Neural progenitor cell (in vitro differentiated cells): Measurements from ENCODE around the gene P2RX1. TPM values are rescaled to one million over a fixed set of nuclear protein-coding genes. Genes with fewer than 3 reads are reported as not detected.
A peak's percentile ranks its signal among the peaks of the same experiment; 100 is the strongest.

ENCODE experiments used
- DNase-seq: peaks from one replicate; pipeline ENCODE4 v3.0.0-alpha.2; 2016; ENCODE audit warnings: low spot score
- H2AFZ ChIP-seq: fragments of 200-600 bp; sonication (generic); replicated peaks from 2 replicates; pipeline ENCODE4 v1.6.1; 2016; ENCODE audit warnings: antibody characterized with exemption
- H3F3A ChIP-seq: fragments of 200-600 bp; sonication (generic); 2 replicates; pipeline ENCODE4 v1.6.1; 2016; ENCODE audit warnings: antibody characterized with exemption, low read depth
- H3K27ac ChIP-seq: fragments of 200-600 bp; sonication (generic); 2 replicates; pipeline ENCODE4 v1.5.1; 2016; ENCODE audit warnings: mild to moderate bottlenecking
- H3K27me3 ChIP-seq: fragments of 200-600 bp; sonication (generic); 2 replicates; pipeline ENCODE4 v1.6.1; 2016; ENCODE audit warnings: mild to moderate bottlenecking, moderate library complexity
- H3K36me3 ChIP-seq: fragments of 200-600 bp; sonication (generic); 2 replicates; pipeline ENCODE4 v1.5.1; 2016
- H3K4me1 ChIP-seq: fragments of 200-600 bp; sonication (generic); 2 replicates; pipeline ENCODE4 v1.6.1; 2016; ENCODE audit warnings: mixed run types
- H3K4me2 ChIP-seq: fragments of 200-600 bp; sonication (generic); 2 replicates; pipeline ENCODE4 v1.6.1; 2016
- H3K4me3 ChIP-seq: fragments of 200-600 bp; sonication (generic); 2 replicates; pipeline ENCODE4 v1.5.1; 2016
- H3K79me2 ChIP-seq: fragments of 200-600 bp; sonication (generic); 2 replicates; pipeline ENCODE4 v1.6.1; 2016; ENCODE audit warnings: low read depth
- H3K9ac ChIP-seq: fragments of 200-600 bp; sonication (generic); 2 replicates; pipeline ENCODE4 v1.6.1; 2016
- H3K9me3 ChIP-seq: fragments of 200-600 bp; sonication (generic); 2 replicates; pipeline ENCODE4 v1.5.1; 2016; ENCODE audit warnings: low read depth
- H4K20me1 ChIP-seq: fragments of 200-600 bp; sonication (generic); 2 replicates; pipeline ENCODE4 v1.6.1; 2016; ENCODE audit warnings: low read depth
- H3K27ac Mint-ChIP-seq: 3 replicates; pipeline ENCODE4 v1.8.0; 2021; ENCODE audit warnings: mixed read lengths
- H3K27me3 Mint-ChIP-seq: 2 replicates; pipeline ENCODE4 v1.8.0; 2022; ENCODE audit warnings: low read depth, mild to moderate bottlenecking, inconsistent platforms, moderate library complexity, mixed read lengths; ENCODE audit not compliant: insufficient read depth
- H3K36me3 Mint-ChIP-seq: 3 replicates; pipeline ENCODE4 v1.8.0; 2021; ENCODE audit warnings: mixed read lengths
- H3K4me1 Mint-ChIP-seq: 3 replicates; pipeline ENCODE4 v1.8.0; 2021; ENCODE audit warnings: mixed read lengths
- H3K4me3 Mint-ChIP-seq: 3 replicates; pipeline ENCODE4 v1.8.0; 2021; ENCODE audit warnings: mild to moderate bottlenecking, moderate library complexity, mixed read lengths
- H3K9me3 Mint-ChIP-seq: 3 replicates; pipeline ENCODE4 v1.8.0; 2020; ENCODE audit warnings: mixed read lengths
- EZH2 ChIP-seq: fragments of 200-600 bp; sonication (generic); IDR thresholded peaks from 2 replicates; pipeline ENCODE4 v1.6.1; 2017; ENCODE audit warnings: antibody characterized with exemption, mild to moderate bottlenecking, moderate library complexity
- EZH2phosphoT487 ChIP-seq: fragments of 200-600 bp; sonication (generic); IDR thresholded peaks from 2 replicates; pipeline ENCODE4 v1.6.1; 2017; ENCODE audit warnings: antibody characterized with exemption
- total RNA-seq: library from RNA; depleted of rRNA; stranded (reverse); fragments of >200 nt; gene quantifications from 2 replicates; pipeline ENCODE4 v1.2.3, GENCODE V29; 2015; ENCODE audit warnings: low replicate concordance
- TF ChIP-seq, protein P1 (sequence below): fragments of 200-600 bp; sonication (generic); IDR thresholded peaks from 2 replicates; pipeline ENCODE4 v1.5.1; 2017; ENCODE audit warnings: antibody characterized with exemption, mild to moderate bottlenecking

P2RX1 gene
- total RNA-seq, 1 donor from 2014 or later = not detected

DNA sequence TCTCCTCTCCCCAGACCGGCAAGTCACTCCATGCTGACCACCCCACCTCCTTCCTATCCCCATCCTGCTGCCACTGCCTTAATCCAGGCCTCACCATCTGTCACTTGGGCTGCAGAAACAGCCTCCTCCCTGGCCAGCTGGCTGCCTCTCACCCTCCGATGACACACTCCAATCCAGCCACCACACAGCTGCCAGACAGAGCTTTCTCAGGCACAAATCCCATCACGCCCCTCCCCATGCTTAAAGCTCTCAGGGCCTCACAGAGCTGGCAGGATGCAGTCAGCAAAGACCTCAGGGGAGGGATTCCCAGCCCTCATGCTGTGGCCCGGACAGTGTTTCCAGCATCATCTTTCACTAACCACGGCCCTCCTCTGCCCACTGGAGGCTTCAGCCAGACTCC is 37.1 kb downstream of the P2RX1 start:
- Histone ChIP-seq H3F3A (peaks cover 11% of the 10 kb centered on the region), H3K79me2 (no peaks in the 10 kb centered on the region), H3K27ac (no peak overlapping the region), H3K4me3 (no peak overlapping the region), H3K9me3 (no peaks in the 10 kb centered on the region), H3K36me3 (no peaks in the 10 kb centered on the region), H4K20me1 (peaks cover 4% of the 10 kb centered on the region), H3K9ac (no peak overlapping the region), H2AFZ (no peak overlapping the region), H3K4me2 (peak overlapping the region; percentile 39), H3K4me1 (peaks cover 16% of the 10 kb centered on the region), H3K27me3 (no peaks in the 10 kb centered on the region)
- H3K36me3 Mint-ChIP-seq = no peaks in the 10 kb centered on the region
- peaks cover 4% of the 10 kb centered on the region for H3K27me3 Mint-ChIP-seq
- H3K9me3 Mint-ChIP-seq = no peaks in the 10 kb centered on the region
- peaks cover 29% of the 10 kb centered on the region for H3K4me1 Mint-ChIP-seq
- H3K4me3 Mint-ChIP-seq = peak overlapping the region; percentile 42
- DNase-seq = peak; percentile 89
- peak overlapping the region; percentile 77 for H3K27ac Mint-ChIP-seq
- no peak for TF ChIP-seq EZH2phosphoT487

DNA sequence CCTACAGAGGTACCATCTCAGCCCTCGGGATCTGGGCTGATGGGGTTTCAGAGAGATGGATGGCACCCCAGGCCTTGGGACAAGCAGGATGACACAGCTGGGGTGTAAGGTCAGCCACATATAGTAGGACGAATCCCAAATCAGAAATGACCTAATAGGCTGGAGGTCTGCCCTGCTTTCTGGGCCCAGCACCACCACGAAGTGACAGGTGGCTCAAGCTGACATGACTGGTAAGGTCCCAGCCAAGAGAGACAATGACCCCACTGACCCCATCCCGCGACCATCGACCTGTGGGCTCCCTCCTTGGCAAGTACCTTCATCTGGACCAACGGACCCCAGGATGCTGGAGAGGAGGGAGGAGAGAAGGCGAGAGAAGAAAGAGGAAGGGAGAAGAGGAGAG is 39.0 kb downstream of the P2RX1 start:
- Mint-ChIP-seq H3K4me3 (no peak overlapping the region), H3K4me1 (peaks cover 29% of the 10 kb centered on the region), H3K27me3 (peaks cover 4% of the 10 kb centered on the region), H3K36me3 (peaks cover 4% of the 10 kb centered on the region), H3K9me3 (no peaks in the 10 kb centered on the region), H3K27ac (no peak overlapping the region)
- H3K36me3 ChIP-seq = no peaks in the 10 kb centered on the region
- DNase-seq = no peak
- H3K4me1 ChIP-seq = peaks cover 16% of the 10 kb centered on the region
- TF ChIP-seq EZH2phosphoT487 (no peak), EZH2 (no peak)
- TF ChIP-seq, protein P1, sequence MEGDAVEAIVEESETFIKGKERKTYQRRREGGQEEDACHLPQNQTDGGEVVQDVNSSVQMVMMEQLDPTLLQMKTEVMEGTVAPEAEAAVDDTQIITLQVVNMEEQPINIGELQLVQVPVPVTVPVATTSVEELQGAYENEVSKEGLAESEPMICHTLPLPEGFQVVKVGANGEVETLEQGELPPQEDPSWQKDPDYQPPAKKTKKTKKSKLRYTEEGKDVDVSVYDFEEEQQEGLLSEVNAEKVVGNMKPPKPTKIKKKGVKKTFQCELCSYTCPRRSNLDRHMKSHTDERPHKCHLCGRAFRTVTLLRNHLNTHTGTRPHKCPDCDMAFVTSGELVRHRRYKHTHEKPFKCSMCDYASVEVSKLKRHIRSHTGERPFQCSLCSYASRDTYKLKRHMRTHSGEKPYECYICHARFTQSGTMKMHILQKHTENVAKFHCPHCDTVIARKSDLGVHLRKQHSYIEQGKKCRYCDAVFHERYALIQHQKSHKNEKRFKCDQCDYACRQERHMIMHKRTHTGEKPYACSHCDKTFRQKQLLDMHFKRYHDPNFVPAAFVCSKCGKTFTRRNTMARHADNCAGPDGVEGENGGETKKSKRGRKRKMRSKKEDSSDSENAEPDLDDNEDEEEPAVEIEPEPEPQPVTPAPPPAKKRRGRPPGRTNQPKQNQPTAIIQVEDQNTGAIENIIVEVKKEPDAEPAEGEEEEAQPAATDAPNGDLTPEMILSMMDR = no peak
- H3K4me3 ChIP-seq = no peak overlapping the region
- H3F3A ChIP-seq = peaks cover 11% of the 10 kb centered on the region
- no peaks in the 10 kb centered on the region for H3K79me2 ChIP-seq
- no peaks in the 10 kb centered on the region for H3K9me3 ChIP-seq
- H3K27ac ChIP-seq = no peak overlapping the region
- no peak overlapping the region for H3K4me2 ChIP-seq
- H3K27me3 ChIP-seq = no peaks in the 10 kb centered on the region
- no peak overlapping the region for H3K9ac ChIP-seq
- H4K20me1 ChIP-seq = peaks cover 4% of the 10 kb centered on the region
- no peak overlapping the region for H2AFZ ChIP-seq

DNA sequence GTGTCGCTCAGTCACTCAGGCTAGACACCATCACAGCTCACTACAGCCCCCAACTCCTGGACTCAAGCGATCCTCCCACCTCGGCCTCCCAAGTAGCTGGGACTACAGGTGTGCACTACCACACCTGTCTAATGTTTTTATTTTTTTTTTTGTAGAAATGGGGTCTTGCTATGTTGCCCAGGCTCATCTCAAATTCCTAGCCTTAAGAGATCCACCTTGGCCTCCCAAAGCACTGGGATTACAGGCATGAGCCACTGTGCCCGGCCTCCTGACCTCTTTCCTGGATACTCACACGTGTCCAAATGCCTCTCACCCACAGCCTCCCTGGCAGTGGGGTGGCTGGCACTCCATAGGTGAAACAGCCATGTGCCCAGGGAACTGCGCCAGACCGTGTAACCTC is 40.9 kb downstream of the P2RX1 start:
- H3K27me3 ChIP-seq = no peaks in the 10 kb centered on the region
- no peak for DNase-seq

DNA sequence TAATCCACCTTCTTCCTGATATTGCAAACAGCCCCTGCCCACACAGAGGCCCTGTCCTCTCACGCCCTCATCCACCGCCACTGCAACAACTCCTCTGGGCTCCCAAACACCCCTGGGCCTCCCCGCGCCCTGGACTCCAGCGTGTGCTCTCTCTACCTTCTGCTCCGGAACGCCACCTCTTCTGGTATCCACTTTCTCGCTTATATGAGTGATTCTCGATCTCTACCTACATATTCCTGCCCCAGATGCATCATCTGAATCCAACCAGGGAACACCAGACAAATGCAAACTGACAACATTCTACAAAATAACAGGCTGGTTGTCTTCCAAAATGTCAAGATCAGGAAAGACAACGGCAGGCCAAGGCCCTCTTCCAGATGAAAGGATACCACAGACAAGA is 42.4 kb downstream of the P2RX1 start:
- Histone ChIP-seq H3F3A (peaks cover 1% of the 10 kb centered on the region), H3K27ac (no peak overlapping the region), H3K9me3 (no peaks in the 10 kb centered on the region), H3K4me1 (peaks cover under 1% of the 10 kb centered on the region), H2AFZ (no peak overlapping the region), H4K20me1 (peaks cover 1% of the 10 kb centered on the region), H3K9ac (no peak overlapping the region), H3K4me2 (no peak overlapping the region), H3K4me3 (no peak overlapping the region), H3K27me3 (no peaks in the 10 kb centered on the region), H3K79me2 (no peaks in the 10 kb centered on the region), H3K36me3 (no peaks in the 10 kb centered on the region)
- H3K4me1 Mint-ChIP-seq = peaks cover 12% of the 10 kb centered on the region
- no peak overlapping the region for H3K4me3 Mint-ChIP-seq
- DNase-seq = no peak
- TF ChIP-seq EZH2phosphoT487 (no peak), EZH2 (no peak)
- TF ChIP-seq, protein P1 = no peak
- H3K36me3 Mint-ChIP-seq = peaks cover 6% of the 10 kb centered on the region
- H3K9me3 Mint-ChIP-seq = no peaks in the 10 kb centered on the region
- no peak overlapping the region for H3K27ac Mint-ChIP-seq
- H3K27me3 Mint-ChIP-seq = peaks cover 4% of the 10 kb centered on the region

More for the DNA sequence above, 40.9 kb downstream of the P2RX1 start:
- Mint-ChIP-seq H3K27me3 (peaks cover 4% of the 10 kb centered on the region), H3K4me3 (no peak overlapping the region), H3K27ac (no peak overlapping the region), H3K9me3 (no peaks in the 10 kb centered on the region), H3K36me3 (peaks cover 6% of the 10 kb centered on the region), H3K4me1 (peaks cover 26% of the 10 kb centered on the region)
- no peak overlapping the region for H3K27ac ChIP-seq
- H2AFZ ChIP-seq = no peak overlapping the region
- peaks cover 11% of the 10 kb centered on the region for H3F3A ChIP-seq
- TF ChIP-seq EZH2phosphoT487 = no peak
- TF ChIP-seq, protein P1 = no peak
- TF ChIP-seq EZH2 = no peak
- H3K79me2 ChIP-seq = no peaks in the 10 kb centered on the region
- peaks cover 4% of the 10 kb centered on the region for H4K20me1 ChIP-seq
- H3K4me2 ChIP-seq = no peak overlapping the region
- H3K9me3 ChIP-seq = no peaks in the 10 kb centered on the region
- no peak overlapping the region for H3K9ac ChIP-seq
- peaks cover 16% of the 10 kb centered on the region for H3K4me1 ChIP-seq
- no peaks in the 10 kb centered on the region for H3K36me3 ChIP-seq
- no peak overlapping the region for H3K4me3 ChIP-seq
